GM21576 (cell line): ENCODE data around the gene TST.

Source experiments
- ATAC-seq: cut with Tn5 transposase; IDR thresholded peaks from one replicate; pipeline ENCODE4 v1.9.1; 2021; ENCODE audit warnings: mild to moderate bottlenecking, moderate library complexity; ENCODE audit not compliant: unreplicated experiment

Gene TST

GRCh38 chr22:37016134-37016910, 2.9 kb downstream of the TST start:
- no peak for ATAC-seq

- no peak for ATAC-seq
These were observed 3.7 kb downstream of the TST start for GRCh38 chr22:37015587-37015878.

- no peak for ATAC-seq
These were observed 4.2 kb downstream of the TST start for GRCh38 chr22:37014835-37015586.

GRCh38 chr22:37014415-37014806, 4.8 kb downstream of the TST start:
- no peak for ATAC-seq

- ATAC-seq = no peak
These were observed 6.3 kb downstream of the TST start for GRCh38 chr22:37012956-37013355.

GRCh38 chr22:37012262-37012904, 6.9 kb downstream of the TST start:
- no peak for ATAC-seq

- no peak for ATAC-seq
These were observed 7.8 kb downstream of the TST start for GRCh38 chr22:37011472-37011871.

GRCh38 chr22:37010976-37011375, 8.3 kb downstream of the TST start:
- ATAC-seq = no peak

- no peak for ATAC-seq
These were observed 9.1 kb downstream of the TST start for GRCh38 chr22:37010174-37010573.

GRCh38 chr22:37009490-37009889, 9.8 kb downstream of the TST start:
- no peak for ATAC-seq

GRCh38 chr22:37008365-37008764, 10.9 kb downstream of the TST start:
- no peak for ATAC-seq

- no peak for ATAC-seq
These were observed 11.6 kb downstream of the TST start for GRCh38 chr22:37007651-37008050.

- ATAC-seq = no peak
These were observed 16.6 kb downstream of the TST start for GRCh38 chr22:37002633-37003032.

GRCh38 chr22:37001826-37002225, 17.4 kb downstream of the TST start:
- ATAC-seq = no peak

GRCh38 chr22:37000676-37001534, 18.3 kb downstream of the TST start:
- no peak for ATAC-seq

GRCh38 chr22:36999463-36999862, 19.8 kb downstream of the TST start:
- no peak for ATAC-seq

- ATAC-seq = no peak
These were observed 20.5 kb downstream of the TST start for GRCh38 chr22:36998620-36999351.

- ATAC-seq = no peak
These were observed 21.5 kb downstream of the TST start for GRCh38 chr22:36997746-36998145.

GRCh38 chr22:36991206-36991605, 28.0 kb downstream of the TST start:
- no peak for ATAC-seq

GRCh38 chr22:36990457-36990856, 28.8 kb downstream of the TST start:
- ATAC-seq = no peak
